Measurements from ENCODE around the gene RIN3.
"Not testable (repeated sequence)": the region's sequence is repeated elsewhere in the genome, so short reads cannot be mapped to it uniquely, and the experiment has no call there.

Gene RIN3

DNA sequence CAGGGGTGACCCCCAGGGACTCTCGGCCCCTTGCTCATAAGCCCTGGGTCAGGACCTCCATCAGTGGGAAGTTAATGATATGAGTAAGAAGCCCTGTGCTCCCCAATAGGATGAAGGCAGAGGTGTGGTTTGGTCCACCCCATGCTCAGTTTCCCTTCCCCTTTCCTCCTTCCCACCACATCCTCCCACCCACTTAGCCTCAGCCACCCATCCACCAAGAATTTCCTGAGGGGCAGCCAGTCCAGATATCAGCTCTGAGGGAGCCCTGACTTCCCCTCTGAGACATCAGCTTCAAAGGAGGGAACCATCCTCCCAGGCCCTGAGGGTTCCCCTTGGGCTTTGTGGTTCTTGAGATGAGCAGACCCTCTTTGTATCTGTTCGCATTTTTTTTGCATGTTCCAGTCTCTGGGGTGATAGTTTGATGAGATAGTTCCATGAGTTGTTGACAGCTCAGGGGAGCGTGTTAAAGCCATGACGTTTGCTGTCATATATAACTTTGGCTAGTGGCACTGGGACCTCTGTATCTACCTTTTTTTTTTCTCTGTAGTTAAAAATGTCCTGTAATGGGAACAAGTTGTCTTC, 163.6 kb downstream of the RIN3 start:
- DNase-seq (ENCODE audit: low read depth), result peak; percentile 97

DNA sequence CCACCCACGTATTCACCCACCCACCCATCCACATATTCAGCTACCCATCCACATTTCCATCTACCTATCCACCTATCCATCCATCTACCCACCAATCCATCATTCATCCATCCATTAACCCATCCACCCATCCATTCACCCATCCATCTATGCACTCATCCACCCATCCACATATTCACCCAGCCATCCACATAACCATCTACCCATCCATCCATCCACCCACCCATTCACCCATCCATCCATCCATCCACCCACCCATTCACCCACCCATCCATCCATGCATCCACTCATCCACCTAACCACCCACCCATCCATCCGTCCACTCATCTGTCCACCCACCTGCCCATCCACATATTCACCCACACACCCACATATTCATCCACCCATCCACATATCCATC, 164.4 kb downstream of the RIN3 start:
- H3K4me3 ChIP-seq (ENCODE audit: low read depth, low read length), result no peak overlapping the region
- TF ChIP-seq, protein P1, sequence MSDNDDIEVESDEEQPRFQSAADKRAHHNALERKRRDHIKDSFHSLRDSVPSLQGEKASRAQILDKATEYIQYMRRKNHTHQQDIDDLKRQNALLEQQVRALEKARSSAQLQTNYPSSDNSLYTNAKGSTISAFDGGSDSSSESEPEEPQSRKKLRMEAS (IDR thresholded peaks at IDR 0.05; ENCODE audit: low read depth, low read length), result no peak
- TF ChIP-seq CTCF (IDR thresholded peaks at IDR 0.05; ENCODE audit: low read depth, low read length) (no peak), MYC (IDR thresholded peaks at IDR 0.05; ENCODE audit: low read depth, low read length) (no peak), POLR2A (IDR thresholded peaks at IDR 0.05; ENCODE audit: extremely low read depth, insufficient read length) (no peak)
- no peak for DNase-seq (ENCODE audit: low read depth)

More for the DNA sequence above, 163.6 kb downstream of the RIN3 start:
- TF ChIP-seq, protein P1 (IDR thresholded peaks at IDR 0.05; ENCODE audit: low read depth, low read length), result no peak
- TF ChIP-seq MYC (IDR thresholded peaks at IDR 0.05; ENCODE audit: low read depth, low read length) (no peak), CTCF (IDR thresholded peaks at IDR 0.05; ENCODE audit: low read depth, low read length) (no peak), POLR2A (IDR thresholded peaks at IDR 0.05; ENCODE audit: extremely low read depth, insufficient read length) (no peak)
- no peak overlapping the region for H3K4me3 ChIP-seq (ENCODE audit: low read depth, low read length)

DNA sequence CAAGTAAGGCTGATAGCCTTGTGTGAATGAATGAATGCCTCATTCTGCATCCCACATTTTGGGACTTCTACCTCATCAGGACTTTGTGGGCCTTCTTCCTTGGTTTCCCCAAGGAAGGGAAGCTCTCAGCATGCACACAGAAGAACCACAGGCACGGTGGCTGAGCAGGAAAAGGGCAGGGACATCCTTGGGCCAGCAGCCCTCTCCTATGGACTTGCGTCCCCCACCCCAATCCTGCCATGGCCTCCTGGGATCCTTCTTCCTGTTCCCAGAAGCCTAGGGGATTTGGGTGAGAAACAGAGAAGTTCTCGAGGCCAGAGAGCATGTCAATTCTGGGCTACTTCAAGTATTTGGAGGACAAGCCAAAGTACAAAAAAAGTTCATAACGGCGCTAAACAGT, 165.2 kb downstream of the RIN3 start:
- TF ChIP-seq MYC (IDR thresholded peaks at IDR 0.05; ENCODE audit: low read depth, low read length) (no peak), POLR2A (IDR thresholded peaks at IDR 0.05; ENCODE audit: extremely low read depth, insufficient read length) (no peak), CTCF (IDR thresholded peaks at IDR 0.05; ENCODE audit: low read depth, low read length) (no peak)
- TF ChIP-seq, protein P1 (IDR thresholded peaks at IDR 0.05; ENCODE audit: low read depth, low read length), result no peak
- no peak for DNase-seq (ENCODE audit: low read depth)
- H3K4me3 ChIP-seq (ENCODE audit: low read depth, low read length), result no peak overlapping the region

- DNase-seq (ENCODE audit: low read depth), result no peak
- no peak overlapping the region for H3K4me3 ChIP-seq (ENCODE audit: low read depth, low read length)
- TF ChIP-seq POLR2A (IDR thresholded peaks at IDR 0.05; ENCODE audit: extremely low read depth, insufficient read length), result no peak
Measured at GRCh38 chr14:92679246-92679645, 165.7 kb downstream of the RIN3 start.

DNA sequence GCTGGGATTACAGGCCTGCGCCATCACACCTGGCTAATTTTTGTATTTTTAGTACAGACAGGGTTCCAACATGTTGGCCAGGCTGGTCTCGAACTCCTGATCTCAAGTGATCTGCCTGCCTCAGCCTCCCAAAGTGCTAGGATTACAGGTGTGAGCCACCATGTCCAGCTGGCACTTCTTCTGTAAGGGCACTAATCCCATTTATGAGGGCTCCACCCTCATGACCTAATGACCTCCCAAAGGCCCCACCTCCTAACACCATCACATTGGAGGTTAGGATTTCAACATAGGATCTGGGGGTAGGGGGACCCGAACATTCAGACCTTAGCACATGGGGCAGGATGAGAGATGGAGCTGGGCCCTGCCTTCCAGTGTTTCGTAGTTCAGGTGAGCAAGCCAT, 166.7 kb downstream of the RIN3 start:
- not testable (repeated sequence) for H3K4me3 ChIP-seq (ENCODE audit: low read depth, low read length); DNase-seq (ENCODE audit: low read depth)

DNA sequence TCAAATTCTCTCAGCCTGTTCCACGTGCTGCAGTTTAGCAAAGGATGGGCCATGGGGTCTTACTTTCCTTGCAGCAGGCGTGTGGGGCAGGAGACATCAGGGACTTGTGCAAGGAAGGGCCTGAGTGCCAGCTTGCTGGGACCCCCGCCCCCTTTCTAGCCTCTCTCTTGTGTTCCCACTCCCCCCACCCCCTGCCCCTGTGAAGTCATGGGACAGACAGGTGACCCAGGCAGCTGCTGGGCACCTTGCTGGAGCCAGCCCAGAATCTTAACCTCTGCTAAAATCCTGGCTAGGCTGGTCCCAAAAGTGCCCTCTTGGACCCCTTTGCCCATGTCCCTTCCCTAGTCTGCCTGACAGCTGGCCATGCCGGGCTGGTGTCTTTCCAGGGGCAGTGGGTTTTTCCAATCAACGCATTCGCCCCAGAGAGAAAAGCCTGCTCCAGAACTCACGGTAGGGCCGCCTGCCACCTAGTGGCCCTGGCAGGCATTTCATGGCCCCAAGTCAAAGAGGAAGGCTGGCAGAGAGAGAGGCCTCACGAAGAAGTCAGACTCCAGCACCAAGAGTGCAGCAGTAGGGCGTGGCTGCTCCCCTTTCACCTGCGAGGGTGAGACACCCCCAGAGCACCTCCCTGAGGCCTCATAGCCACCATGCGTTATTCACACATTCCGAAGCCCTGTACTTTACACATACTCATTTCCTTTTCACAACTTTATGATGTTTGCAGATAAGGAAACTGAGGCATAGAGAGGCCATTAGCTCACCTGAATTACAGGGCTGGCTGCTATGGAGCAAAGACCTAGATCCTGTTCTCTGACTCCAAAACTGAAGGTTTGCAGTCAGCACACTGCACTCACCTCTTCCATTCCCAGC, 167.4 kb downstream of the RIN3 start:
- no peak overlapping the region for H3K4me3 ChIP-seq (ENCODE audit: low read depth, low read length)
- peak; percentile 79 for DNase-seq (ENCODE audit: low read depth)
- TF ChIP-seq CTCF (IDR thresholded peaks at IDR 0.05; ENCODE audit: low read depth, low read length) (peak; percentile 92), MYC (IDR thresholded peaks at IDR 0.05; ENCODE audit: low read depth, low read length) (no peak), POLR2A (IDR thresholded peaks at IDR 0.05; ENCODE audit: extremely low read depth, insufficient read length) (no peak)
- TF ChIP-seq, protein P1 (IDR thresholded peaks at IDR 0.05; ENCODE audit: low read depth, low read length), result no peak

Data from NB4 (cell line).